Measurements from ENCODE around the gene GPC5. TPM values are rescaled to one million over a fixed set of nuclear protein-coding genes. Genes with fewer than 3 reads are reported as not detected.

Gene GPC5
- total and polyA plus RNA-seq, 2 donors (not counting 3 experiments of a cell fraction or from before 2014, with no cell fraction given): 0.59 to 0.97 TPM

DNA sequence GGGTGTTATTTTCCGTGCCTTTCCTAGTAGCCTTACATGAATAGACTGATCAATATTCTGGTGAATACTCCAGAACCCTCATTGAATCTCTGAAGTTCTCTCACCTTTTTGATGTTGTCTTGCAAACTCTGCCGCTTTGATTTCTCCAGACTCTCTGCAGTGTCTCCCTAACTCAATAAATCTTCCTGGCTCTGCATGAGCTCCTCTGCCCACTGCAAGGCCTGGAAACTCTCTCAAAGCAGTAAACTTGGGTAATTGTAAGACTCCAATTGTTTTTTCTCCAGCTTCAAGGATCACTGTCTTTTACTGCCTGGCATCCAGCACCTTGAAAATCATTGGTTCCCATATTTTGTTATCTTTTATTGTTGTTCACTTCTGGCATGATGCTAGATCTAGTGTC, 198.4 kb downstream of the GPC5 start:
- CTCF ChIA-PET: no interaction called here
- H3K27ac ChIP-seq (ENCODE audit: insufficient read depth, low read depth, low read length): no peak overlapping the region
- H3K4me3 ChIP-seq (replicated peaks in 1 of 3; ENCODE audit: insufficient read depth in 1 of 3, low read depth in 1 of 3, low read length in 3 of 3): no peak overlapping the region
- no peaks in the 10 kb centered on the region for H4K20me1 ChIP-seq (replicated peaks; ENCODE audit: control insufficient read depth, extremely low read depth, insufficient read depth, low read length)
- dilution Hi-C loops (cut with MboI; ENCODE audit: extremely low pct_ligation_motif_present, low sequenced_read_pairs) (no loop called here), intact Hi-C loops (cut with micrococcal nuclease) (no loop called here)
- no peaks in the 10 kb centered on the region for H3K79me2 ChIP-seq (ENCODE audit: control insufficient read depth, insufficient read depth, low read length)
- H3K9ac ChIP-seq (replicated peaks; ENCODE audit: extremely low read depth, insufficient read depth, low read length): no peak overlapping the region
- no peaks in the 10 kb centered on the region for H3K9me1 ChIP-seq (replicated peaks; ENCODE audit: control insufficient read depth, extremely low read depth, insufficient read depth, low read length)
- no peaks in the 10 kb centered on the region for H3K4me1 ChIP-seq (ENCODE audit: control insufficient read depth, extremely low read depth, insufficient read depth, low read length)
- H3K9me3 ChIP-seq (replicated peaks; ENCODE audit: control insufficient read depth, insufficient read depth, low read length): no peaks in the 10 kb centered on the region
- POLR2A ChIA-PET: no interaction called here
- no peak overlapping the region for H2AFZ ChIP-seq (ENCODE audit: low read depth, low read length)
- DNase-seq (ENCODE audit: low read depth, low spot score): no peak
- TF ChIP-seq FOS (IDR thresholded peaks at IDR 0.05; ENCODE audit: borderline replicate concordance, insufficient read depth, low read length): no peak
- no peak for TF ChIP-seq POLR2AphosphoS5 (IDR thresholded peaks at IDR 0.05; ENCODE audit: insufficient read depth, low read depth, low read length)
- no peak for TF ChIP-seq GATA2 (IDR thresholded peaks at IDR 0.05; ENCODE audit: insufficient read depth, insufficient read length, low read depth, low read length)
- TF ChIP-seq, protein P1, sequence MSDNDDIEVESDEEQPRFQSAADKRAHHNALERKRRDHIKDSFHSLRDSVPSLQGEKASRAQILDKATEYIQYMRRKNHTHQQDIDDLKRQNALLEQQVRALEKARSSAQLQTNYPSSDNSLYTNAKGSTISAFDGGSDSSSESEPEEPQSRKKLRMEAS (IDR thresholded peaks at IDR 0.05; ENCODE audit: insufficient read depth, insufficient read length): no peak
- TF ChIP-seq, protein P2, sequence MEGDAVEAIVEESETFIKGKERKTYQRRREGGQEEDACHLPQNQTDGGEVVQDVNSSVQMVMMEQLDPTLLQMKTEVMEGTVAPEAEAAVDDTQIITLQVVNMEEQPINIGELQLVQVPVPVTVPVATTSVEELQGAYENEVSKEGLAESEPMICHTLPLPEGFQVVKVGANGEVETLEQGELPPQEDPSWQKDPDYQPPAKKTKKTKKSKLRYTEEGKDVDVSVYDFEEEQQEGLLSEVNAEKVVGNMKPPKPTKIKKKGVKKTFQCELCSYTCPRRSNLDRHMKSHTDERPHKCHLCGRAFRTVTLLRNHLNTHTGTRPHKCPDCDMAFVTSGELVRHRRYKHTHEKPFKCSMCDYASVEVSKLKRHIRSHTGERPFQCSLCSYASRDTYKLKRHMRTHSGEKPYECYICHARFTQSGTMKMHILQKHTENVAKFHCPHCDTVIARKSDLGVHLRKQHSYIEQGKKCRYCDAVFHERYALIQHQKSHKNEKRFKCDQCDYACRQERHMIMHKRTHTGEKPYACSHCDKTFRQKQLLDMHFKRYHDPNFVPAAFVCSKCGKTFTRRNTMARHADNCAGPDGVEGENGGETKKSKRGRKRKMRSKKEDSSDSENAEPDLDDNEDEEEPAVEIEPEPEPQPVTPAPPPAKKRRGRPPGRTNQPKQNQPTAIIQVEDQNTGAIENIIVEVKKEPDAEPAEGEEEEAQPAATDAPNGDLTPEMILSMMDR (IDR thresholded peaks at IDR 0.05; ENCODE audit: extremely low read depth in 1 of 2, insufficient read depth in 1 of 2, low read depth in 1 of 2, low read length in 2 of 2): no peak
- TF ChIP-seq EZH2 (IDR thresholded peaks at IDR 0.05; ENCODE audit: borderline replicate concordance, low read depth, low read length, severe bottlenecking): no peak
- no peak for TF ChIP-seq POLR2A (IDR thresholded peaks at IDR 0.05; ENCODE audit: low read depth, low read length)
- no peak for TF ChIP-seq JUN (IDR thresholded peaks at IDR 0.05; ENCODE audit: borderline replicate concordance, insufficient read depth, insufficient read length, low read depth)
- TF ChIP-seq MYC (IDR thresholded peaks at IDR 0.05; ENCODE audit: low read depth, low read length): no peak
- no peaks in the 10 kb centered on the region for H3K27me3 ChIP-seq (ENCODE audit: control insufficient read depth in 2 of 2, insufficient read depth in 2 of 2, low read length in 2 of 2)
- no peak overlapping the region for H3K4me2 ChIP-seq (ENCODE audit: insufficient read depth, low read length)
- H3K36me3 ChIP-seq (ENCODE audit: control insufficient read depth in 2 of 2, extremely low read depth in 1 of 2, insufficient read depth in 2 of 2, low read length in 2 of 2): no peaks in the 10 kb centered on the region
- BruUV-seq (replicated peaks): no TSS peak
- FAIRE-seq: no peak

Data from endothelial cell of umbilical vein (primary cell).